ENCODE measurements around the gene RUFY4. TPM values are rescaled to one million over a fixed set of nuclear protein-coding genes. Genes with fewer than 3 reads are reported as not detected.

The RUFY4 gene
- total and polyA plus RNA-seq, 2 experiments from 2014 or later, result 0.27 TPM; not detected in 1

- TF ChIP-seq ZNF462 (CRISPR knock-in tag; IDR thresholded peaks at IDR 0.05) (no peak), CTCF (conservative IDR thresholded peaks at IDR 0.05; ENCODE audit: low read depth in 2 of 2) (no peak)
Measured at GRCh38 chr2:218129458-218130135, 60.5 kb downstream of the RUFY4 start (continued).

GRCh38 chr2:218130377-218130776 lies 61.3 kb downstream of the RUFY4 start:
- no peak overlapping the region for H3K4me2 ChIP-seq
- H2AFZ ChIP-seq, result no peak overlapping the region
- peaks cover 8% of the 10 kb centered on the region for H3K9me2 ChIP-seq (ENCODE audit: insufficient read depth)
- H3K27ac ChIP-seq (ENCODE audit: low read depth), result no peak overlapping the region
- H3K4me3 Mint-ChIP-seq, result no peak overlapping the region; the same call in 2 of the 3 replicates
- no peaks in the 10 kb centered on the region for H3K36me3 Mint-ChIP-seq (ENCODE audit: low read depth)
- H3K27me3 ChIP-seq (ENCODE audit: insufficient read depth), result no peaks in the 10 kb centered on the region
- H3K4me1 Mint-ChIP-seq, result peaks cover 9% of the 10 kb centered on the region
- ATAC-seq (no peak), DNase-seq (ENCODE audit: low spot score) (no peak)
- no peaks in the 10 kb centered on the region for H4K20me1 ChIP-seq (replicated peaks; ENCODE audit: insufficient read depth)
- H3K9me3 Mint-ChIP-seq, result no peaks in the 10 kb centered on the region
- no peaks in the 10 kb centered on the region for H3K79me2 ChIP-seq (replicated peaks; ENCODE audit: insufficient read depth)
- H3K27ac Mint-ChIP-seq, result no peak overlapping the region; the same call in 1 of the 2 replicates
- peaks cover 6% of the 10 kb centered on the region for H3K27me3 Mint-ChIP-seq (ENCODE audit: insufficient read depth, low read depth, poor library complexity)
- no peaks in the 10 kb centered on the region for H3K36me3 ChIP-seq (ENCODE audit: insufficient read depth)
- H3K4me3 ChIP-seq, result no peak overlapping the region
- H3K4me1 ChIP-seq (ENCODE audit: insufficient read depth), result peaks cover 11% of the 10 kb centered on the region; the same call in 1 of the 2 replicates
- no peaks in the 10 kb centered on the region; the same call in 1 of the 2 replicates for H3F3A ChIP-seq (replicated peaks; ENCODE audit: low read depth)
- TF ChIP-seq ETS1 (IDR thresholded peaks at IDR 0.05) (no peak), JUNB (IDR thresholded peaks at IDR 0.05; ENCODE audit: unreplicated experiment) (no peak), CTCF (conservative IDR thresholded peaks at IDR 0.05; ENCODE audit: low read depth in 2 of 2) (no peak), POLR2AphosphoS5 (IDR thresholded peaks at IDR 0.05; ENCODE audit: low read depth) (no peak), REST (IDR thresholded peaks at IDR 0.05; ENCODE audit: unreplicated experiment) (no peak), CREB1 (CRISPR knock-in tag; IDR thresholded peaks at IDR 0.05; ENCODE audit: low read depth) (no peak)

All from GM23338 (cell line).